CD4-positive, alpha-beta T cell (primary cell): ENCODE results near the gene GNG2. TPM values are rescaled to one million over a fixed set of nuclear protein-coding genes. Genes with fewer than 3 reads are reported as not detected.
"Not testable (repeated sequence)": the region's sequence is repeated elsewhere in the genome, so short reads cannot be mapped to it uniquely, and the experiment has no call there.

ENCODE experiments used
- ATAC-seq: fragments of 200-7000 bp; cut with Tn5 transposase; one replicate; pipeline ENCODE4 v1.10.0; 2022; ENCODE audit warnings: mild to moderate bottlenecking; ENCODE audit not compliant: poor library complexity
- CTCF ChIA-PET: fragments of 350-600 bp; sonication (Branson Sonifier 250); formaldehyde crosslinking; loops from one replicate; lab custom pipeline; 2021; ENCODE audit warnings: antibody characterized with exemption, inconsistent platforms; lab: Charles Lee
- POLR2A ChIA-PET: fragments of 350-600 bp; sonication (Branson Sonifier 250); formaldehyde crosslinking; loops from one replicate; lab custom pipeline; 2021; ENCODE audit warnings: antibody characterized with exemption, inconsistent platforms; lab: Charles Lee
- DNase-seq, 14 experiments: peaks; one replicate each; pipeline ENCODE4 v3.0.0-alpha.2; 2013 to 2020; ENCODE audit warnings: mixed read lengths in 2 of 14
- H3K27ac ChIP-seq, 2 donors: one replicate each; pipeline versions ENCODE4 v1.5.1 to v1.7.0; 2013; ENCODE audit warnings: low read length in 2 of 2, low read depth in 1 of 2, mild to moderate bottlenecking in 1 of 2
- H3K27me3 ChIP-seq, 2 experiments: 1 replicate in 1 of 2; 2 replicates in 1 of 2; pipeline versions ENCODE4 v1.6.1 to v1.7.0; 2013; ENCODE audit warnings: low read length in 2 of 2, control low read depth in 1 of 2, mild to moderate bottlenecking in 1 of 2, moderate library complexity in 1 of 2; ENCODE audit not compliant: insufficient read depth in 2 of 2, control insufficient read depth in 1 of 2
- H3K36me3 ChIP-seq: one replicate; pipeline ENCODE4 v1.6.1; 2013; ENCODE audit warnings: low read length, control low read depth; ENCODE audit not compliant: insufficient read depth
- H3K4me1 ChIP-seq: one replicate; pipeline ENCODE4 v1.6.1; 2013; ENCODE audit warnings: low read length, control low read depth; ENCODE audit not compliant: insufficient read depth
- H3K4me3 ChIP-seq: one replicate; pipeline ENCODE4 v1.5.1; 2013; ENCODE audit warnings: mild to moderate bottlenecking, low read length, moderate library complexity
- H3K9me3 ChIP-seq, 2 experiments: 1 replicate in 1 of 2; 2 replicates in 1 of 2; pipeline versions ENCODE4 v1.6.1 to v1.7.0; 2013; ENCODE audit warnings: low read length in 2 of 2, mild to moderate bottlenecking in 2 of 2, control low read depth in 1 of 2, moderate library complexity in 1 of 2; ENCODE audit not compliant: control insufficient read depth in 1 of 2, insufficient read depth in 1 of 2
- H3K27ac Mint-ChIP-seq: one replicate; pipeline ENCODE4 v1.8.0; 2020; ENCODE audit warnings: mixed read lengths
- H3K27me3 Mint-ChIP-seq: one replicate; pipeline ENCODE4 v1.8.0; 2021; ENCODE audit warnings: mixed read lengths
- H3K36me3 Mint-ChIP-seq: one replicate; pipeline ENCODE4 v1.8.0; 2021; ENCODE audit warnings: low read depth, mixed read lengths
- H3K4me1 Mint-ChIP-seq: one replicate; pipeline ENCODE4 v1.8.0; 2021; ENCODE audit warnings: low read depth, mixed read lengths
- H3K4me3 Mint-ChIP-seq: one replicate; pipeline ENCODE4 v1.8.0; 2020; ENCODE audit warnings: mild to moderate bottlenecking, mixed read lengths
- H3K9me3 Mint-ChIP-seq: one replicate; pipeline ENCODE4 v1.8.0; 2020; ENCODE audit warnings: mixed read lengths
- CTCF ChIP-seq: fragments of 200-600 bp; IDR thresholded peaks from one replicate; pipeline ENCODE4 v1.8.0; 2022; ENCODE audit warnings: antibody characterized with exemption, mild to moderate bottlenecking
- intact Hi-C, 2 experiments: fragments of 100-400 bp; cut with DNase I in 1 of 2; cut with micrococcal nuclease in 1 of 2; formaldehyde crosslinking; loops; one replicate each; pipeline versions ENCODE4 v1.15.1 to v1.9.0; 2023 to 2025; cut with DNase I, micrococcal nuclease
- total RNA-seq, 174 experiments: library from RNA in 2 of 174; stranded (reverse) in 2 of 174; gene quantifications; one replicate each; pipeline ENCODE4 v1.2.3 and lab custom pipeline; 2021 to 2026

The GNG2 gene
- total RNA-seq, 2 experiments from 2014 or later, result 138 to 139 TPM

GRCh38 chr14:51901475-51902024 lies 41.1 kb downstream of the GNG2 start:
- no peak overlapping the region for H3K4me3 Mint-ChIP-seq
- intact Hi-C loops, result loop anchor here in 1 of 2 experiments (10.0 kb wide), 1 partner anchor 47 kb away; no protein-coding TSS in a partner anchor
- Histone ChIP-seq H3K4me3 (no peak overlapping the region), H3K27me3 (no peaks in the 10 kb centered on the region), H3K4me1 (peaks cover 33% of the 10 kb centered on the region), H3K36me3 (peaks cover 25% of the 10 kb centered on the region), H3K27ac (no peak overlapping the region), H3K9me3 (peaks cover 9% of the 10 kb centered on the region in 2 experiments)
- peak overlapping the region; percentile 65 for H3K27ac Mint-ChIP-seq
- TF ChIP-seq CTCF, result no peak
- peaks cover 81% of the 10 kb centered on the region for H3K4me1 Mint-ChIP-seq
- ATAC-seq (peak; percentile 79), DNase-seq (peak in 10 of 14 experiments; percentile 5 to 65 (median 24))
- H3K27me3 Mint-ChIP-seq, result no peaks in the 10 kb centered on the region
- ChIA-PET POLR2A (interaction anchor here (0.6 kb wide), 1 partner anchor 12 kb away, joined by 3 read pairs; no protein-coding TSS in a partner anchor), CTCF (interaction anchor here (0.6 to 1.4 kb wide), 6 partner anchors 12 to 77 kb away, joined by 3 to 5 read pairs (median 4); partner anchors contain the start of gene GNG2)
- peaks cover 88% of the 10 kb centered on the region for H3K36me3 Mint-ChIP-seq
- no peaks in the 10 kb centered on the region for H3K9me3 Mint-ChIP-seq

- peak overlapping the region; percentile 64 to 65 for H3K27ac ChIP-seq
- ATAC-seq (peak; percentile 70), DNase-seq (peak in 12 of 14 experiments; percentile 5 to 88 (median 35))
- not testable (repeated sequence) for H3K27me3 ChIP-seq, H3K9me3 ChIP-seq, H3K4me3 ChIP-seq, H3K9me3 Mint-ChIP-seq, H3K27me3 Mint-ChIP-seq
- CTCF ChIA-PET, result interaction anchor here (1.0 to 1.6 kb wide), 8 partner anchors 11 to 100 kb away, joined by 3 to 16 read pairs (median 4); no protein-coding TSS in a partner anchor
- H3K36me3 Mint-ChIP-seq, result peaks cover 85% of the 10 kb centered on the region
- POLR2A ChIA-PET, result interaction anchor here (0.8 to 2.1 kb wide), 4 partner anchors 18 to 73 kb away, joined by 3 to 7 read pairs (median 4); no protein-coding TSS in a partner anchor
- peak overlapping the region; percentile 59 for H3K4me3 Mint-ChIP-seq
- H3K27ac Mint-ChIP-seq, result peak overlapping the region; percentile 81
- peaks cover 70% of the 10 kb centered on the region for H3K4me1 Mint-ChIP-seq
- intact Hi-C loops, result loop anchor here (1.0 to 10.0 kb wide), 3 partner anchors 43 to 58 kb away; partner anchors contain the start of gene GNG2 (in 1 of the 2)
- H3K36me3 ChIP-seq, result peaks cover 21% of the 10 kb centered on the region
- H3K4me1 ChIP-seq, result peaks cover 29% of the 10 kb centered on the region
Measured at GRCh38 chr14:51905656-51906121, 45.3 kb downstream of the GNG2 start.

- no peak overlapping the region for H3K4me3 Mint-ChIP-seq
- no peak overlapping the region for H3K27ac ChIP-seq
- peaks cover 45% of the 10 kb centered on the region for H3K4me1 ChIP-seq
- no peak for TF ChIP-seq CTCF
- H3K9me3 Mint-ChIP-seq, result no peaks in the 10 kb centered on the region
- intact Hi-C loops, result loop anchor here (5.0 to 10.0 kb wide), 2 partner anchors 46 to 53 kb away; partner anchors contain the start of gene GNG2 (in 1 of the 2)
- no peaks in the 10 kb centered on the region for H3K27me3 ChIP-seq
- H3K27ac Mint-ChIP-seq, result peak overlapping the region; percentile 20
- H3K4me1 Mint-ChIP-seq, result peaks cover 76% of the 10 kb centered on the region
- ATAC-seq, result no peak
- peaks cover 27% of the 10 kb centered on the region for H3K36me3 ChIP-seq
- ChIA-PET POLR2A (interaction anchor here (0.7 kb wide), 1 partner anchor 55 kb away, joined by 3 read pairs; no protein-coding TSS in a partner anchor), CTCF (interaction anchor here (0.6 to 1.5 kb wide), 2 partner anchors 13 to 1082 kb away, joined by 3 to 4 read pairs; no protein-coding TSS in a partner anchor)
- no peak overlapping the region for H3K4me3 ChIP-seq
- no peak for DNase-seq
- peaks cover 9% of the 10 kb centered on the region in 2 experiments for H3K9me3 ChIP-seq
- peaks cover 82% of the 10 kb centered on the region for H3K36me3 Mint-ChIP-seq
- H3K27me3 Mint-ChIP-seq, result no peaks in the 10 kb centered on the region
Measured at GRCh38 chr14:51908086-51908485, 47.7 kb downstream of the GNG2 start.
